GM12801 (cell line): ENCODE results near the gene CTTNBP2.

Experiments
- TF ChIP-seq, protein P1 (sequence below): IDR thresholded peaks from one replicate; pipeline ENCODE4 v1.5.1; 2011; ENCODE audit warnings: control low read depth; ENCODE audit not compliant: insufficient read length; ENCODE audit errors: extremely low read depth

Gene CTTNBP2

DNA sequence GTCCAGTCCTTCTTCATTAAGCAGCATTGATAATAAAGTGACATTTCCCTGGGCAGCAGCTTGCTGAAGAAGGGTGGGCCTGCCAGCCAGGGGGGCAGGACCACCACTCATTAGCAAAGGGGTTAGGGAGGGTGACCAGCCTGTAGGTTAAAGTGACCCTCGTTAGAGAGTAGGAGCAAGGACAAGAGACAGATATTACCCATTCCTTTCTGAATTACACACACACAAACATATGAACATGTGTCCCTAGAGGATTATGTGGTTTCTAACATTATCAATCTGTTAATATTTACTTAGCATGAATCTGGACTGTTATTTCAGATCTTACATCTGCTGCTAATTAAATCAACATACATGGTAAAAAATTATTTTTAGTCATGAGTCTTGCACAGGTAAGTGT, 88.9 kb downstream of the CTTNBP2 start:
- TF ChIP-seq, protein P1, sequence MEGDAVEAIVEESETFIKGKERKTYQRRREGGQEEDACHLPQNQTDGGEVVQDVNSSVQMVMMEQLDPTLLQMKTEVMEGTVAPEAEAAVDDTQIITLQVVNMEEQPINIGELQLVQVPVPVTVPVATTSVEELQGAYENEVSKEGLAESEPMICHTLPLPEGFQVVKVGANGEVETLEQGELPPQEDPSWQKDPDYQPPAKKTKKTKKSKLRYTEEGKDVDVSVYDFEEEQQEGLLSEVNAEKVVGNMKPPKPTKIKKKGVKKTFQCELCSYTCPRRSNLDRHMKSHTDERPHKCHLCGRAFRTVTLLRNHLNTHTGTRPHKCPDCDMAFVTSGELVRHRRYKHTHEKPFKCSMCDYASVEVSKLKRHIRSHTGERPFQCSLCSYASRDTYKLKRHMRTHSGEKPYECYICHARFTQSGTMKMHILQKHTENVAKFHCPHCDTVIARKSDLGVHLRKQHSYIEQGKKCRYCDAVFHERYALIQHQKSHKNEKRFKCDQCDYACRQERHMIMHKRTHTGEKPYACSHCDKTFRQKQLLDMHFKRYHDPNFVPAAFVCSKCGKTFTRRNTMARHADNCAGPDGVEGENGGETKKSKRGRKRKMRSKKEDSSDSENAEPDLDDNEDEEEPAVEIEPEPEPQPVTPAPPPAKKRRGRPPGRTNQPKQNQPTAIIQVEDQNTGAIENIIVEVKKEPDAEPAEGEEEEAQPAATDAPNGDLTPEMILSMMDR: no peak

DNA sequence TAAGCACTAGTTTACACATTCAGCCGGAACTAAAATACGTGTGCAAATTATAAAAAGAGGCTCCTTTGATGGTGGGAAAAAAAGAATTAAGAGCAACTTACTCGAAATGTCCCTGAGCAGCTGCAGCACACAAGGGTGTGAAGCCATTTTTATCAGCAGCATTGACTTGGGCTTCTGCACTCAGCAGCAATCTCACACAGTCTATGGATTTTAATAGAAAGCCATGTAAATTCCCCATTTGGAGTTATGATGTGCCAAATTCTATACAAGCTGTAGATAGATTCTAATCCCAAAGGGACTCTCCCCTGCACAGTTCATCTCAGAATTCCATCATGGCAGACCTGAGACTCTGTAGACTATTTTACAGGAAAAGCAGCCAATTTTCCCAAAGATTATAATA, 90.5 kb downstream of the CTTNBP2 start:
- TF ChIP-seq, protein P1: no peak

DNA sequence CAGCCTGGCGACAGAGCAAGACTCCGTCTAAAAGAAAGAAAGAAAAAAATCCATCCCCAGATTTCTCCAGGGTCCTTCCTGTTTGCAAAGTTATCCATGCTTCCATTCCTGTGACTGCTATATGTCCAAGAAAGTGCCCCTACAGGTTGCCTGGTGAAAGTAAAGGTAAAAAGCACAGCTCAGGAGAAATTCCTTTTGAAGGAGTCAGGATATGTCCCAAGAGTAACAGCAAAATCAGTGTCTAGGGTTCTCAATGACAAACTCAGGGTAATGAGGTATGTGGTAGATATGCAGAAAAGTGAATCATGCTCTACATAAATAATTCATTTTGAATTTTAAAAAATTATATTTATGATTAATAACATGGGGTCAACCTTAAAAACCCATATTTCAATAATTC, 91.5 kb downstream of the CTTNBP2 start:
- TF ChIP-seq, protein P1: no peak

DNA sequence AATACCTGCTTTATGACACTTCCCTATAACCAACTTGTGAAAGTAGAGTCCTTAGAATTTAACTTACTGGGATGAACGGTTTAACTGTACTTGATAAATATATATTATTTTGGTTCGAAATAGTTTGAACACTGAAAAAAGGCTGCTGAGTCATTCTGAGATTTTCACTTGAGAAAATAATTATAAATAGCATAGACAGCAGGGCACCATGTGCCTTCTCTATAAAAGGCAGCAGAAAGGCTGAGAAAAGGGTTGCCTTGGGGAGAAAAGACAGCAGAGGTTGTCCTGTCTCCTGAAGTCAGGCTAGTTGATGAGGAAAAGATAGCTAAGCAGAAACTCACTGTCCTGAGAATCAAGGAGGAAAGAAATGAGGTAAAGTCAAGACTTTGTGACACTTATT, 92.4 kb downstream of the CTTNBP2 start:
- TF ChIP-seq, protein P1: no peak

DNA sequence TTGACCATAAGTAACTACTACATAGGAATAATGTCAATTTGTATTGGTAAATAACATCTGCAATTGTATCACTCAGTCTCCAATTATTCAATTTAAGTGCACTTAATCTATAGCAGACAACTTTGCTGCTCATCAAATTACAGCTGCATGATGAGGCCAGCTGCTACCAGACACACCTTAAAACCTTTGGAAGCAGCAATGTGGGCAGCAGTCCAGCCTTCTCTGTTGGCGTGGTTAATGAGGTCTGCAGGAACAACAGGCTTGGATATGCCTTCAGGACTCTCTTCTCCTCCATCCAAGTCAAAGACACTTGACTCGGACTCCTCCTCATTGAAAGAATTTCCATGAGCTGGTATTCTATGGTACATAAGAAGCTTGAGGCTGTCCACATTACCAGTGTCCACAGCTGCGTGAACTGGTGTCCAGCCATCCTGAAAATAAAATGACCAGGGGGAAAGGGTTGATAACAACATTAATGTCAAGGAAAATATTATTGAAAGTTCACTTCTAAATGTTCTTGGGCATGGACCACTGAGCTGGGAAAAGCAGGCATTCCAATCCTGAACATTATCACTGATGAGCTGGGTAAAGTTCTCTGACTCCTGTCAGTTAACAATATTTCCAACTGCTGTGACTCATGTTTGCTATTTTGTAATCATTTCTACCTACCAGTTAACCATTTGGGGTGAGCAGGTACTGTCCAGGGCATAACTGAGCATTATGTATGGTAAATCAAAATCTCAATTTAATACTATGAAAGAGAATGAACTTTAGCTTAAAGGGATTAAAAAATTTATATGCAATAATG, 95.7 kb downstream of the CTTNBP2 start:
- TF ChIP-seq, protein P1: no peak

DNA sequence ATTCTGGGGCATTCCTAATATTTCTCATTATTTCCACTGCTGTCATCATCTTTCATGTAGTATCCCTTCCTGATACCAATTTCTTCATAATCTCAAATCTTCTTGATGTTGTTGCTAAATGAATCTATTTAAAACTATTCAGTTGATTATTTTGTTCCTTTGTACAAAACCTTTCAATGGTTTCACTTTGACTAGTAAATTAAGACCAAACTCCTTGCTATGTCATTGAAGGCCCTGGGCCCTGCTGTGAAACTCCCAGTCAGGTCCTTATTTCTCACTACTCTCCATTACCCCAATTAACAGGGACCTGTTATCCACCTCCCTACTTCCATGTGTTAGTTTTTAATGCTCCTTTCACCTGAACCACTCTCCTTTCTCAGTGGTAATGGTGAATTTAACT, 97.0 kb downstream of the CTTNBP2 start:
- TF ChIP-seq, protein P1: no peak

DNA sequence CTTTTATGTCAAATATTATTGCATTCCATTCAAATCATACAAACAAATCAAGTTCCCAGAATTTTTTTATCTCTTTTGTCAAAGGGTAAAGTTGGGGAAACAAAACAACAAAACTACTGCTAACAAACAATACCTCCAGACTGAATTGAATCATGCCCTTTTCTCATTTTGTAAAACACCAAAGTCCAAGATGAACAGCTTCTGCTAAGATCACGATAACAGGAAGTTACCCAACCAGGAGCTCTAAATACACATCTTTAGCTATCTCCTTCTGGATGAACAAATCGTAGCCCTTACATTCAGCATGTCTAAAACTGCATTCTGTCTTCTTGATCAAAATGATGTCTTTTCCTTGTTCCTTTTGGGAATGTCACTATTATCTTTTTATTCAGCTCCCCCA, 97.4 kb downstream of the CTTNBP2 start:
- TF ChIP-seq, protein P1: no peak
